ENCODE results near the gene DNPEP.
A peak's percentile ranks its signal among the peaks of the same experiment; 100 is the strongest.

Gene DNPEP

GRCh38 chr2:219358170-219359075, 29.3 kb downstream of the DNPEP start:
- peak; percentile 19 for DNase-seq (ENCODE audit: low read depth)

GRCh38 chr2:219356834-219357233, 30.9 kb downstream of the DNPEP start:
- DNase-seq (ENCODE audit: low read depth) = no peak

GRCh38 chr2:219354582-219354981, 33.1 kb downstream of the DNPEP start:
- no peak for DNase-seq (ENCODE audit: low read depth)

DNA sequence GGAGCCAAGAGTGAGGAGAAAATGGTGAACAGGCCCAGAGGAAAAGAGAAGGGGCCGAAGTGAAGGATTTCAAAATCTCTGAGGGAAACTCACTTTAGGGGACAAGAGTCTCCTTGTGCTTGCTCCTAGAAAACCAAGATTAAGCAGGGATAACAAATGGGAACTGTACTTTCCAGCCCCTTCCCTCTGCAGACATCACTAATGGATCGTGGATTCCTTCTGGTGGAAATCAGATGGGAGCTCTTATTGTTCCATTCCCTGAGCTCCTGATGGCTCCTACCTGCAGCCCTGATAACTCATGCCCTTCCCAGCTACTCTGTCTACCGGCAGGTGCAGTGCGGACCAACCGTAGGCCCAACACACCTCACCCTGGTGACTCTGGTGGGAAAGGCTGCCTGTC, 34.6 kb downstream of the DNPEP start:
- no peak for DNase-seq (ENCODE audit: low read depth)

- DNase-seq (ENCODE audit: low read depth) = peak; percentile 52
Observed at GRCh38 chr2:219352448-219353023, 35.2 kb downstream of the DNPEP start.

GRCh38 chr2:219350710-219351221, 36.9 kb downstream of the DNPEP start:
- no peak for DNase-seq (ENCODE audit: low read depth)

DNA sequence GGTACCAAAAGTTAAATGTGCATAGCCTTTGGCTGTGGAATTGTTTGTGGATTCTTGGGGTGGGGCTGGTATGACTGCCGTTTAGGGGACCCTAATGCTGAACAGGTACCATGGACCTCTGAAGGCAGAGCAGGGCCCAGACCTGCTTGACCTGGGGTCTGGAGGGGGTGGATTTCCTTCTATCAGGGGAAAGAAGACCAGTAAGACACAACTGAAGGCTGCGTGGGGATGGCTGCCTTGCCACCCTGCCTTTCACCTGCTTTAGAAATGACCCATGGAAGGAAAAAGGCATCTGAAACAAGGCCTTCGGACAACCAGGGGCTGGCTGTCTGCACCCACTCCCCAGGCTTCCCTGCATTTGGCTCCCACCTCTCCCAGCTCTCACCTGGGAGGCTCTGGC, 37.5 kb downstream of the DNPEP start:
- no peak for DNase-seq (ENCODE audit: low read depth)

GRCh38 chr2:219344751-219345430, 42.8 kb downstream of the DNPEP start:
- no peak for DNase-seq (ENCODE audit: low read depth)

GRCh38 chr2:219335373-219335786, 52.3 kb downstream of the DNPEP start:
- no peak for DNase-seq (ENCODE audit: low read depth)

GRCh38 chr2:219334076-219334475, 53.6 kb downstream of the DNPEP start:
- no peak for DNase-seq (ENCODE audit: low read depth)

- DNase-seq (ENCODE audit: low read depth) = no peak
Observed at GRCh38 chr2:219332542-219332941, 55.2 kb downstream of the DNPEP start, which contains the start of gene RESP18. TSS of gene RESP18 (minus strand) at chr2:219332744.

GRCh38 chr2:219331560-219332213, 56.0 kb downstream of the DNPEP start:
- peak; percentile 7 for DNase-seq (ENCODE audit: low read depth)

GRCh38 chr2:219327719-219328118, 60.0 kb downstream of the DNPEP start:
- DNase-seq (ENCODE audit: low read depth) = no peak

- no peak for DNase-seq (ENCODE audit: low read depth)
Observed at GRCh38 chr2:219325657-219326315, 61.9 kb downstream of the DNPEP start.

- no peak for DNase-seq (ENCODE audit: low read depth)
Observed at GRCh38 chr2:219325136-219325535, 62.6 kb downstream of the DNPEP start.

DNA sequence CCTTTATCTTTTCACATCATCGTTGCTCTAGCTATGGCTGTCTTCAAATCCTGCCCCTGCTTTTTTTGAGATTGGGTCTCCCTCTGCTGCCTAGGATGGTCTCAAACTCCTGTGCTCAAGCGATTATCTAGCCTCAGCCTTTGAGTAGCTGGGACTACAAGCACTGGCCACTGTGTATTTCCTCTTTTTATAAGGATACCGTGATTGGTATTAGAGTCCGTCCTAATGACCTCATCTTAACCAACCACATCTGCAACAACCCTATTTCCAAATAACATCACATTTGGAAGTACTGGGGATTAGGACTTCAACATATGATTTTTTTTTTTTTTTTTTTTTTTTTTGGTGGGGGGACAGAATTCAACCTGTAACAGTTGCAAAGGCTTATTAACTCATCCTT, 64.3 kb downstream of the DNPEP start:
- DNase-seq (ENCODE audit: low read depth) = no peak
